ENCODE results near the gene GPC6.

DNA sequence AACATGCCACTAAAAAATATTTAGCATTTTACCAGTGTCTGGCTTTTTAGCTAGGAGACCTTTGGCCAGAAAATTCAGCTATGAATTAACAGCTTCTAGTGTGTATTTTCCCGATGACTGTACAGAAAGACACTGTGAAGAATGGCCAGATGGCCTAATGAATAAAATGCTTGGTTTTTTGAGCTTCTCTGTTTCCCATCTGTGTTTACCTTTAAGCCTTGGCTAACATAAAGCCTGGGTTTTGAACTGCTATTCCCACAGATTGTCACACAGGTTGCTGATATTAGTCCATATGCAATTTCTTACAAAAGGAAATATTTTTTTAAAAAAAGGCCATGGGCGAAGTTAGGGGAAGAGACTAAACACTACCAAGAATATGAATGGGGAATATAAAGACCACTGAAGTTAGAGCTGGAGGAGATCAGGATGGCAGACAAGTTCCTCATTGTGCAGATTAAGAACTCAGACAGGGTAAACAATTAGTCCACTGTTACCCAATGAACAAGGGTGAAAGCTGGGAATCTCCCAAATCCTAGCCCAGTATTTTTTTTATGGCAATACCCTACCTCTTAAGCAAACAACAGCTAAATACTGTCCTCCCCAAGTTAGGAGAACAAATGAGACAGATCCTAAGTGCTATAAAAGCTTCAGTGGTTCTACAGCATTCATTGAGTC is 1157.8 kb downstream of the GPC6 start:
- no peak for TF ChIP-seq EZH2 (IDR thresholded peaks at IDR 0.05)
- TF ChIP-seq, protein P1, sequence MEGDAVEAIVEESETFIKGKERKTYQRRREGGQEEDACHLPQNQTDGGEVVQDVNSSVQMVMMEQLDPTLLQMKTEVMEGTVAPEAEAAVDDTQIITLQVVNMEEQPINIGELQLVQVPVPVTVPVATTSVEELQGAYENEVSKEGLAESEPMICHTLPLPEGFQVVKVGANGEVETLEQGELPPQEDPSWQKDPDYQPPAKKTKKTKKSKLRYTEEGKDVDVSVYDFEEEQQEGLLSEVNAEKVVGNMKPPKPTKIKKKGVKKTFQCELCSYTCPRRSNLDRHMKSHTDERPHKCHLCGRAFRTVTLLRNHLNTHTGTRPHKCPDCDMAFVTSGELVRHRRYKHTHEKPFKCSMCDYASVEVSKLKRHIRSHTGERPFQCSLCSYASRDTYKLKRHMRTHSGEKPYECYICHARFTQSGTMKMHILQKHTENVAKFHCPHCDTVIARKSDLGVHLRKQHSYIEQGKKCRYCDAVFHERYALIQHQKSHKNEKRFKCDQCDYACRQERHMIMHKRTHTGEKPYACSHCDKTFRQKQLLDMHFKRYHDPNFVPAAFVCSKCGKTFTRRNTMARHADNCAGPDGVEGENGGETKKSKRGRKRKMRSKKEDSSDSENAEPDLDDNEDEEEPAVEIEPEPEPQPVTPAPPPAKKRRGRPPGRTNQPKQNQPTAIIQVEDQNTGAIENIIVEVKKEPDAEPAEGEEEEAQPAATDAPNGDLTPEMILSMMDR (IDR thresholded peaks at IDR 0.05): no peak

All from neural progenitor cell (in vitro differentiated cells).